HEK293T (cell line): ENCODE measurements around the gene KRTAP9-3.

ENCODE experiments used
- BHLHE40 ChIP-seq: fragments of 450-650 bp; IDR thresholded peaks from 2 replicates; pipeline ENCODE4 v1.6.1; 2016; ENCODE audit warnings: mild to moderate bottlenecking, moderate library complexity, borderline replicate concordance
- CTBP1 ChIP-seq: fragments of 450-650 bp; IDR thresholded peaks from 2 replicates; pipeline ENCODE4 v1.6.1; 2016; ENCODE audit warnings: borderline replicate concordance
- FOXM1 ChIP-seq: fragments of 450-650 bp; IDR thresholded peaks from 2 replicates; pipeline ENCODE4 v1.6.1; 2017; ENCODE audit warnings: mild to moderate bottlenecking, borderline replicate concordance
- PKNOX1 ChIP-seq: fragments of 450-650 bp; IDR thresholded peaks from 2 replicates; pipeline ENCODE4 v1.6.1; 2016
- SP1 ChIP-seq: fragments of 450-650 bp; IDR thresholded peaks from 2 replicates; pipeline ENCODE4 v1.6.1; 2017
- SUZ12 ChIP-seq: fragments of 450-650 bp; IDR thresholded peaks from 2 replicates; pipeline ENCODE4 v1.6.1; 2016; ENCODE audit warnings: mild to moderate bottlenecking
- ZNF384 ChIP-seq: fragments of 450-650 bp; IDR thresholded peaks from 2 replicates; pipeline ENCODE4 v1.6.1; 2016

- TF ChIP-seq BHLHE40 = no peak
- TF ChIP-seq ZNF384 = no peak
- TF ChIP-seq SUZ12 = no peak
- TF ChIP-seq SP1 = no peak
- TF ChIP-seq PKNOX1 = no peak
- TF ChIP-seq FOXM1 = no peak
- TF ChIP-seq CTBP1 = no peak
Observed at GRCh38 chr17:41251261-41251660, 19.0 kb downstream of the KRTAP9-3 start.
